ENCODE results near the gene SLC2A9. TPM values are rescaled to one million over a fixed set of nuclear protein-coding genes. Genes with fewer than 3 reads are reported as not detected.

The SLC2A9 gene
- total and polyA plus RNA-seq, 8 donors: 0.61 to 35.3 (median 2.7) TPM

DNA sequence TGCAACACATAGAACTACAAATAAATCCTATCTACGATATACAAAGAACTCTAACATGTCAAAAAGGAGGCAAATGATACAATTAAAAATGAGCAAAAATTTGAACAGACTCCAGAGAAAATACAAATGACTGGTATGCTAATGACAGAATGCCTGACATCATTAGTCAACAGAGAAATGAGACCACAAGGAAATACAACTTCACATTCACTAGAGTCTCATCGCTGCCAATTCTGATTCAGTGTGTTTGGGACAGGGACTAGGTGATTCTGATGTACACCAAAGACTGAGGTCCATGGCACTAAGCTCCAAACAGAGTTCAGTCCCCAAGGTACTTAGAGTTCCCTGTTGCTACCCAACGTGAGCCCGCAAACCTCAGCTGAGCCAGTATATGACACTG, 23.4 kb downstream of the SLC2A9 start:
- no peak overlapping the region for H3K27ac ChIP-seq
- H3K4me3 ChIP-seq: no peak overlapping the region
- peaks cover 0 to 18% (median 8%) of the 10 kb centered on the region in 4 donors for H3K4me1 ChIP-seq
- TF ChIP-seq EP300 (IDR thresholded peaks at IDR 0.05) (no peak), POLR2A (IDR thresholded peaks at IDR 0.05) (no peak), POLR2AphosphoS5 (IDR thresholded peaks at IDR 0.05) (no peak)
- TF ChIP-seq, protein P1, sequence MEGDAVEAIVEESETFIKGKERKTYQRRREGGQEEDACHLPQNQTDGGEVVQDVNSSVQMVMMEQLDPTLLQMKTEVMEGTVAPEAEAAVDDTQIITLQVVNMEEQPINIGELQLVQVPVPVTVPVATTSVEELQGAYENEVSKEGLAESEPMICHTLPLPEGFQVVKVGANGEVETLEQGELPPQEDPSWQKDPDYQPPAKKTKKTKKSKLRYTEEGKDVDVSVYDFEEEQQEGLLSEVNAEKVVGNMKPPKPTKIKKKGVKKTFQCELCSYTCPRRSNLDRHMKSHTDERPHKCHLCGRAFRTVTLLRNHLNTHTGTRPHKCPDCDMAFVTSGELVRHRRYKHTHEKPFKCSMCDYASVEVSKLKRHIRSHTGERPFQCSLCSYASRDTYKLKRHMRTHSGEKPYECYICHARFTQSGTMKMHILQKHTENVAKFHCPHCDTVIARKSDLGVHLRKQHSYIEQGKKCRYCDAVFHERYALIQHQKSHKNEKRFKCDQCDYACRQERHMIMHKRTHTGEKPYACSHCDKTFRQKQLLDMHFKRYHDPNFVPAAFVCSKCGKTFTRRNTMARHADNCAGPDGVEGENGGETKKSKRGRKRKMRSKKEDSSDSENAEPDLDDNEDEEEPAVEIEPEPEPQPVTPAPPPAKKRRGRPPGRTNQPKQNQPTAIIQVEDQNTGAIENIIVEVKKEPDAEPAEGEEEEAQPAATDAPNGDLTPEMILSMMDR (IDR thresholded peaks at IDR 0.05): no peak
- no peaks in the 10 kb centered on the region for H3K27me3 ChIP-seq
- H3K36me3 ChIP-seq: peaks cover 0 to 7% (median 0%) of the 10 kb centered on the region in 4 donors
- H3K9me3 ChIP-seq: no peaks in the 10 kb centered on the region
- intact Hi-C loops (cut with DNase I; ENCODE audit: low total_unique reads): no loop called here
- 57 to 82% (median 77%) methylated on average over 4 of the region's 4 CpGs for WGBS, 5 donors
- no peak for DNase-seq

DNA sequence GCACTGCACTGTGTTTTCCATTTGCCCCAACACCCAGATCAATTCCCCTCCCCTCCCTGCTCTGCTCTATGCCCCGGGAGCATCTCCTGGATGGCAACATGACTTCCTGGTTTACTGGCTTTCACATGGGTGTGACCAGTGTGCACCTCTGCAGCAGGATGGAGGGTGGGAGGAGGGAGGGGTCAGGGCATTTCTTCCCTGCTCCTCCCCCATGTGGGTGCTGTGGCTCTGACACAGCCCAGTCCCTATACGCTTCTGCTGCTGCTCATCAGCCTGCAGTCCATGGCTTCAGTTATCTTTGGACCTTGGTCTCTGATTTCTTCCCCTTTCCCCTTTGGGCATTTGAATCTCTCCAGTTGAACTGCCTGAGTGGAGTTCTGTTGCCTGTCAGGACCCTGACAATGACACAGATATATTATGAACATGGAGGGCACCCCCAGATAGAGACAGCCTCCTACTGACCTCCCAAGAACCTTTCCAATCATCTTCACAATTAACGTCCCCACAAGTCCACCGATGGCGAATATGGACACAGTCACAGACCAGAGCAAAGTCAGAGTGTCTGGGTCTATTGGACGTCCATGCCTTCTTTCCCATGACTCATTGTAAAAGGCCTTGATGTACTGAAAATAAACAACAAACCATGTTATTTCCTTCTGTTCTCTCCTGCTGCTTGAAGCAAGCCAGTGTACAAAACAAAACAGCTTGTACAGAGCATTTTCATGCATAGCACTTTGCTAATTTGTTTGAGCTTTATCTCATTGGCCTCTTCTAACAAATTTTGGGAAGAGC, 24.8 kb downstream of the SLC2A9 start:
- Histone ChIP-seq H3K4me3 (no peak overlapping the region), H3K9me3 (no peaks in the 10 kb centered on the region), H3K4me1 (peaks cover 0 to 6% (median 0%) of the 10 kb centered on the region in 4 donors), H3K27ac (no peak overlapping the region), H3K36me3 (peaks cover 0 to 7% (median 0%) of the 10 kb centered on the region in 4 donors), H3K27me3 (no peaks in the 10 kb centered on the region)
- WGBS, 5 donors: 57 to 76% (median 66%) methylated on average over 6 of the region's 6 CpGs
- intact Hi-C loops (cut with DNase I; ENCODE audit: low total_unique reads): no loop called here
- DNase-seq: peak in 1 of 2 donors; percentile 22
- TF ChIP-seq, protein P1 (IDR thresholded peaks at IDR 0.05): no peak
- TF ChIP-seq EP300 (IDR thresholded peaks at IDR 0.05) (no peak), POLR2AphosphoS5 (IDR thresholded peaks at IDR 0.05) (no peak), POLR2A (IDR thresholded peaks at IDR 0.05) (no peak)

DNA sequence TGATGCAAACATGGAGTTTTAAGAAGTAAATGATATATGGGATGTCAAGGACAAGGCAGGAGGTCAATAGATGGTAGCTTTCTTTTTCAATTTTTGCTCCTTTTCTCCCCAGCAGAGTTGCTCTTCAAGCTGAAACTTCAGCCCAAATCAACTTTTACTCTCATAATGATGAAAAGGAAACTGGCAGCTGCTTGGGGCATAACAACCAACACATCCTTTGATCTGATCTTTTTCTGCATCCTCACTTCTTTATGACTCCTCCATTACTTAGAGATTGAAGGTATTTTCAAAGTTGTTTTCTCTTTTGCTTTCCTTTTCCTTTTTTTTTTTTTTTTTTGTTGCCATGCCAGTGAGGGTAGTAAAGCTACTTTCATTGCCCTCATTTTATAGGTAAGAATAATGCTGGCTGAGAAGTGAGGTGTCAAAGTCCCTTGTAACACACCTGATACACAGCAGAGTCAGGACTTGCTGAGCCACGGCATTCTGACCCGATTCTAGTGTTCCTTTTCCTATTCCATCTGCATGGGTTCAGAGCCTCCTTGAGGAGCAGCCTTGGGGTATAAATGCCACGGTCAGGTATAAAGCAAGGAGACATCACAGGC, 26.9 kb downstream of the SLC2A9 start:
- peaks cover 0 to 7% (median 0%) of the 10 kb centered on the region in 4 donors for H3K36me3 ChIP-seq
- intact Hi-C loops (cut with DNase I; ENCODE audit: low total_unique reads): loop anchor here (2.0 kb wide), 1 partner anchor 32 kb away; no protein-coding TSS in a partner anchor
- TF ChIP-seq EP300 (IDR thresholded peaks at IDR 0.05) (no peak), POLR2A (IDR thresholded peaks at IDR 0.05) (no peak), POLR2AphosphoS5 (IDR thresholded peaks at IDR 0.05) (no peak)
- TF ChIP-seq, protein P1 (IDR thresholded peaks at IDR 0.05): no peak
- no peak overlapping the region for H3K27ac ChIP-seq
- no peak overlapping the region for H3K4me3 ChIP-seq
- WGBS, 5 donors: 86 to 94% (median 91%) methylated on average over 3 of the region's 3 CpGs
- no peak for DNase-seq
- peaks cover 0 to 6% (median 0%) of the 10 kb centered on the region in 4 donors for H3K4me1 ChIP-seq
- H3K9me3 ChIP-seq: no peaks in the 10 kb centered on the region
- H3K27me3 ChIP-seq: no peaks in the 10 kb centered on the region

DNA sequence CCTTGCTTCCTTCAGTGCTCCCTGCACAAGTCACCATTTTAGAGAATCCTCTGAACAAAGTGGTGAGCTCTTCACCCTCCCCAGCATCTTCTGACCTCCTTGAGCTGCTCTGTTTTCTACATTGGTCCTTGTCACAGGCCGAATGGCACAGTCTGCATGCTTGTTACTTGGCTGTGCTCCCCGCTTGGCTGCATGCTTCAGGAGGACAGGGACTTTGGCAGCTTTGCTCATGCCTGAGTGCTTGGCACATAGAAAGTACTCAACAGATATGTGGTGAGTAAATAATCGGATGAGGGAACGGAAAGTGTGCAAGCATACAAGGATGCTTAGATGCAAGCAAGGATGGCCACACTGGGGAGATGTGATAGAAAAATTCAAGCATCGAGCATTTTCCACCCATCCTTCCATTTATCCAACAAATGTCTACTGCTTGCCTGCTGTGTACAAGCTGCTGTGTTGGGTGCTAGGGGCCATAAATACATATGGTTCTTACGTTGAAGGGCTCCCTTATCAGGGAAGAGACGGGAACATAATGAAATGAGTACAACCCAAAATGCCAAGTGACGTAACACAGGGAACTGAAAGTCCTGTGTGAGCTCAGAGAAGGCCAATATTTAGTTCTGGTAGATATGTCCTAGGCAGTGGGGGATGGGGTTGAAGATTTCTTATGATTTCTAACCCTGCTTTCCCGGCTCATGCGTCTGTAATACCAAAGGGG, 31.2 kb downstream of the SLC2A9 start:
- intact Hi-C loops (cut with DNase I; ENCODE audit: low total_unique reads): no loop called here
- TF ChIP-seq EP300 (IDR thresholded peaks at IDR 0.05) (no peak), POLR2A (IDR thresholded peaks at IDR 0.05) (no peak), POLR2AphosphoS5 (IDR thresholded peaks at IDR 0.05) (no peak)
- TF ChIP-seq, protein P1 (IDR thresholded peaks at IDR 0.05): no peak

More for the DNA sequence above, 31.2 kb downstream of the SLC2A9 start:
- no peaks in the 10 kb centered on the region for H3K27me3 ChIP-seq
- peaks cover 0 to 9% (median 0%) of the 10 kb centered on the region in 4 donors for H3K4me1 ChIP-seq
- no peak overlapping the region for H3K27ac ChIP-seq
- H3K36me3 ChIP-seq: peaks cover 0 to 11% (median 4%) of the 10 kb centered on the region in 4 donors
- no peak for DNase-seq
- no peak overlapping the region for H3K4me3 ChIP-seq
- no peaks in the 10 kb centered on the region for H3K9me3 ChIP-seq
- 84 to 93% (median 88%) methylated on average over 10 of the region's 10 CpGs for WGBS, 5 donors

Measured in stomach (tissue), 9 donors.